Measurements from ENCODE around the gene PLD1. TPM values are rescaled to one million over a fixed set of nuclear protein-coding genes. Genes with fewer than 3 reads are reported as not detected.
"Not testable (repeated sequence)": the region's sequence is repeated elsewhere in the genome, so short reads cannot be mapped to it uniquely, and the experiment has no call there.

PLD1 gene
- total RNA-seq, 1 donor from 2014 or later = 43.7 TPM

GRCh38 chr3:171663805-171664204 is 146.5 kb downstream of the PLD1 start:
- DNase-seq (ENCODE audit: low spot score) = no peak

GRCh38 chr3:171661484-171661883 is 148.8 kb downstream of the PLD1 start:
- no peak for DNase-seq (ENCODE audit: low spot score)

DNA sequence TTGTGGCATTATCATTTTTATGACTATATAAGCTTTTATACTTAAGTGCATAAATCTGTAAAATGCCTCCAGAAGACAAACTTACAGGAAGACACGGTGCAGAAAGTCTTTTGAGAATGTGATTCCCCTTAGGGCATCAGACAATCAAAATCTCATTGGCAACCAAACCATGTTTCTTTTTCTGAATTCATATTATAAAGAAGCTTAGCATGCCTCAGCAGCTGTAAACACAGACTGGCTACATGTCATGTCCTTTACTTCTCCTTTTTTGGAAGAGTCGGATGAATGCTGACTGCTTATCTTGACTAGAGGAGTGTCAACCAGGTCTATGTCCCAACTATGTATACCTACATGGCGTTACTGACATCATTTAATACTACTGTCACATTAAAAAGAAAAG is 150.1 kb downstream of the PLD1 start:
- DNase-seq (ENCODE audit: low spot score) = no peak

DNA sequence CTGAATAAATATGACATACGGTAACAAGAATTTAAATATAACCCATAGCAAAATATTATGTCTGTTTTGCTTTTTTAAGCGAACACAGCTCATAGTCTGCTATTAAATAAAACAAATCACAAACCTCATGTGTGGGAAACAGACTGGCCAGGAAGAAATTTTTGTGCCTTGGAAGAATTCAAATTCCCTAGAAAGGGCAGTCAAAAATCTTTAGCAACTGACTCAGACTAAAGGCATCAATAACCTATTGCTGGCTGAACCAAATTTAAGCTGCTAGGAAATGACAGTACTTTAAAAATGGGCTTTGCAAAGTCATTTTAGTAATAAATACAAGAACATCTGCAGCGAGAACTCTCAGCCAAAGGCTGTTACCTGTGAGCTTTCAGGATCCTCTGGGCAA is 151.4 kb downstream of the PLD1 start:
- DNase-seq (ENCODE audit: low spot score) = no peak

GRCh38 chr3:171654809-171655208 is 155.5 kb downstream of the PLD1 start:
- peak; percentile 74 for DNase-seq (ENCODE audit: low spot score)

GRCh38 chr3:171654326-171654725 is 156.0 kb downstream of the PLD1 start:
- no peak for DNase-seq (ENCODE audit: low spot score)

DNA sequence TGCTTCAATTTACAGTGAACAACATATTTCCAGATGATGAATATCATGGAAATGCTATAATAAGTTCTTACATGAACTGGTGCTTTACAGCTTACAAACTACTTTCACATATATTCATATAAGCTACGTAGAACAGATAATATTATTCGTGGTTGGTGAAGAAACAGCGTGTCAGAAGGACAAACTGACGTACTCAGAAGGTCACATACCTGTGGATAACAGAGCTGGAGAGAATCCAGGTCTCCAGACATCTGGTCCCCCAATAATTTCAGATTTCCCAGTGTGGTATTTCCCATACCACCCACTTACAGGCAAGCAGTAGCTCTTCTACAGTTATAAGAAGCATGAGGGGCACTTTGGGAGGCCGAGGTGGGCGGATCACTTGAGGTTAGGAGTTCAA is 156.6 kb downstream of the PLD1 start:
- DNase-seq (ENCODE audit: low spot score) = no peak

DNA sequence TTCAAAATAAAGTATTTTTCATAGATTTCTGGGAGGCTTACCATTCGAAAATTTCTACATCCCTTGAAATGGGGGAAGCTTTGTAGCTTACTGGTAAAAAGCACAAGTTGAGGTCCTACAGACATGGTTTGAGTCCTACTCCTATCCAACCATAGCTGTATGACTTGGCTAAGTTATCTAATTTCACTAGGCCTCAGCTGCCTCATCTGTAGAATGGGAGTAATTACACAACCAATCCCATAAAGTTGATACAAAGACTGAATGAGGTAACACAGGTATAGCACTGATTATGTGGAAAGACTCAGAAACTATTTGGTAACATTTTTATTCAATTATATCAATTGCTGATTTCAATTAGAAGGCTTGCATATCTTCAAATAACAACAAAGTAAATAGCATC is 157.4 kb downstream of the PLD1 start:
- no peak for DNase-seq (ENCODE audit: low spot score)

- no peak for DNase-seq (ENCODE audit: low spot score)
These were observed 160.2 kb downstream of the PLD1 start for GRCh38 chr3:171649911-171650592.

GRCh38 chr3:171649267-171649666 is 161.0 kb downstream of the PLD1 start:
- DNase-seq (ENCODE audit: low spot score) = no peak

DNA sequence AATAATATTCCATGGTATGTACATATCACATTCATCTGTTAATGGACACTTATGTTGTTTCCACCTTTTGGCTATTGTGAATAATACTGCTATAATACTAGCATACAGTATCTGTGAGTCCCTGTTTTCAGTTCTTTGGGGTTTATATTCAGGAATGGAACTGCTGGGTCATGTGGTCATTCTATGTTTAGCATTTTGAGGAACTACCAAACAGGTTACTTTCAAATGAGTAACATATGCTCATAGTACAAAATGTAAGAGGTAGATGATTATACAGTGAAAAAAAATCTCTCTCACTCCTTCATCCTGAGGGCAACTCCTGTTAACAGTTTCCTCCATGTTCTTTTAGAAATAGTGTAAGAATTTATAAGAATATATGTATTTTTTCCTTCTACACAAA is 162.2 kb downstream of the PLD1 start:
- DNase-seq (ENCODE audit: low spot score) = no peak

DNA sequence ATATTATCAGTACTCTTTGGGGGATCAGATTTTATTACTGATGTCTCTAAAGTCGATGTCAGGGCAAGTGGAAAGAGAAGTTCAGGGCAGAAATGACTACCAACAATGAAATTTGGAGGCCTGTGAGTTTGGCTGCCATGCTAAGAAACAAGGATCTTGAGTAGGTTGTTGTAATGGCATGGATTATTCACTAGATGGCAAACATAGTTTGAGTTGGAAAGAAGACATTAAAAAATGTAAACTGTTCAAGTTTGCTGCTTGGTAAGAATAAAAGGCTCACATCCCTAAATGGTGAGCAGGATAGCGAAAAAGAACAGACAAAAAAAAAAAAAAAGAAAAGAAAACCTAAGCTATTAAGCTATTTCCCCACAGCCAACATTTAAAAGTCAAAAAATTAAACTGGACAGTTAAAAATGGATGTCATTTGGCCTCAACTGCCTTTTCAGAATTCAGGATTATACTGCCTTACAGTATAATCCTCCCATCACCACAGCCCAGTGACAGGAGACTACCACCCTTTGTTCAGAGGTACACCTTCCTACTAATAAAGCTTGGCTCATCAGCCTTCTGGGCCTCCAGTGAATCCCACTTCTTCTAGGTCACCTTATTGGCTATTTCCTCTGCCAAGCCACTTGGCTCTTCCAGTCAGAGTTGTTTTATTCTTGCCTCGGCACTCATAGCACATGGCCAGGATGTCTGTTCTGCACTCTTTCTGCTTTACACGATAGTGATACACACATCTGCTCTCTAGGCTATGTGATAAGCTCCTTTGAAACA is 163.7 kb downstream of the PLD1 start:
- DNase-seq (ENCODE audit: low spot score) = no peak

DNA sequence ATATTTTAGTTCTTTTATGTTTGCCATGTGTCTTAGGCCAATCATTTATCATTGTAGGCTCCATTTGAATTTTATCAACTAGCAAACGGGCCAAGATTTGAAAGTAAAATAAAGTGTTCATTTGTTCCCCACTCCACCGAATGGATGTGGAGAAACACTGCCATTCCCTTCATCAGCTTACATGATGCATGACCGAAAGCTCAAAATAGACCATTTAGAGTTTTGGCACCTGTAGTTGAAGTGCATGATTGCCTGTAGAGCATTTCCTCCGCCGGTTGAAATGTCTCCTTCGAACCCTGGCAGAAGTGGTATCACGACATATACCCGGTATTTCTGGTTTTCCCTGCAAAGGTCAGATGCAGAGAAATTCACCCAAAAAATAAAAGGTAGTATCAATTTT is 165.6 kb downstream of the PLD1 start:
- DNase-seq (ENCODE audit: low spot score) = no peak

DNA sequence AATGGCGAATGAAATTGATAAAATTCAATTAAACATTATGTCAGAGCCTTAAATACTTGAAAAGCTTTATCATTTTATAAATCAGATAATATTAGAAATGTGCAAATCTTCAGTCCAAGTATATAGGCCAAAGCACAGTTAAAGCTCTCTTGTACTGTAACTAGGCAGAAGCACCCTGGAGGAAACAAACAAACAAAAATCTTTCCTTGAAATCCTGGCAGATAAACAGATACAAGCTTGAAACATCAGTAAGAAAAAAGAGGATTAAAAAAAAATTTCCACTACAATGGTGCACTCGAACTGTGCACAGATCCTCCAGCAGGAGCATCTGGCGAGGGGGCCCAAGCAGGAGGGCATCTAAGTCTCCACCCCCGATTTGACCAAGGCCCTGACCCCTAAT is 166.6 kb downstream of the PLD1 start:
- DNase-seq (ENCODE audit: low spot score) = no peak

- no peak for DNase-seq (ENCODE audit: low spot score)
These were observed 167.2 kb downstream of the PLD1 start for GRCh38 chr3:171643033-171643432.

- DNase-seq (ENCODE audit: low spot score) = no peak
These were observed 169.5 kb downstream of the PLD1 start for GRCh38 chr3:171640520-171641412.

- DNase-seq (ENCODE audit: low spot score) = no peak
These were observed 173.6 kb downstream of the PLD1 start for GRCh38 chr3:171636666-171637065.

- DNase-seq (ENCODE audit: low spot score) = no peak
These were observed 177.5 kb downstream of the PLD1 start for GRCh38 chr3:171632766-171633165.

DNA sequence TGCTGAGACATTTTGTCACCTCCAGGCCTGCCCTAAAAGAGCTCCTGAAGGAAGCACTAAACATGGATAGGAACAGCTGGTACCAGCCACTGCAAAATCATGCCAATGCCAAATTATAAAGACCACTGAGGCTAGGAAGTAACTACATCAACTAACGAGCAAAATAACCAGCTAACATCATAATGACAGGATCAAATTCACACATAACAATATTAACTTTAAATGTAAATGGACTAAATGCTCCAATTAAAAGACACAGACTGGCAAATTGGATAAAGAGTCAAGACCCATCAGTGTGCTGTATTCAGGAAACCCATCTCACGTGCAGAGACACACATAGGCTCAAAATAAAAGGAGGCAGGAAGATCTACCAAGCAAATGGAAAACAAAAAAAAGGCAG is 183.5 kb downstream of the PLD1 start:
- not testable (repeated sequence) for DNase-seq (ENCODE audit: low spot score)

GRCh38 chr3:171622126-171622525 is 188.2 kb downstream of the PLD1 start:
- DNase-seq (ENCODE audit: low spot score) = no peak

GRCh38 chr3:171620825-171621434 is 189.4 kb downstream of the PLD1 start:
- DNase-seq (ENCODE audit: low spot score) = no peak

DNA sequence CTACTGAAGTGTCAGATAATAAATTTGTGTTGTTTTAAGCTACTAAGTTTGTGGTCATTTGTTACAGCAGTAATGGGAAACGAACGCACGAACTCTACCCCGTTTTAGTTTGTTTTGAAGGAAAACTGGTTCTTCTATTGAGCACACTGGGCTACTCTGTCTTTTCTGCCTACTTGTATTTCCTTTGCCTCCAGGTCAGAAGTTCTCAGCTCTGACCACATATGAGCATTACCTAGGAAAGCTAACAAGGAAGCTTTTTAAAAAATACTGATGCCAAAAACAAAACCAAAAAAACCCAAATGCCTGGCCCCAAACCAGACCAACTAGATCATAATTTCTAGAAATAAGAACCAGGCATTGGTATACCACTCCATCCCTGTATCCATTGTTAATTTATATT is 193.5 kb downstream of the PLD1 start:
- DNase-seq (ENCODE audit: low spot score) = no peak
